GM13977 (cell line): ENCODE measurements around the gene PTPRO.

Experiments
- DNase-seq: peaks from one replicate; pipeline ENCODE4 v3.0.0; 2012; ENCODE audit warnings: low spot score
- CTCF ChIP-seq: IDR thresholded peaks from 2 replicates; pipeline ENCODE4 v1.5.1; 2012; ENCODE audit warnings: mild to moderate bottlenecking, control low read depth; ENCODE audit not compliant: insufficient read depth; ENCODE audit errors: extremely low read depth, missing control alignments
- in situ Hi-C: fragments of 300-500 bp; cut with MboI; formaldehyde crosslinking; loops from one replicate; pipeline ENCODE4 v1.12.0; 2022; ENCODE audit warnings: low sequenced_read_pairs, low pct_unique_long_range_greater_than_20kb, mixed read lengths, inconsistent platforms; ENCODE audit not compliant: unreplicated experiment

PTPRO gene

GRCh38 chr12:15364221-15365160 is 42.2 kb downstream of the PTPRO start:
- TF ChIP-seq CTCF: no peak
- no peak for DNase-seq
- in situ Hi-C loops: no loop called here

GRCh38 chr12:15368812-15369211 is 46.5 kb downstream of the PTPRO start:
- in situ Hi-C loops: no loop called here
- TF ChIP-seq CTCF: no peak

DNA sequence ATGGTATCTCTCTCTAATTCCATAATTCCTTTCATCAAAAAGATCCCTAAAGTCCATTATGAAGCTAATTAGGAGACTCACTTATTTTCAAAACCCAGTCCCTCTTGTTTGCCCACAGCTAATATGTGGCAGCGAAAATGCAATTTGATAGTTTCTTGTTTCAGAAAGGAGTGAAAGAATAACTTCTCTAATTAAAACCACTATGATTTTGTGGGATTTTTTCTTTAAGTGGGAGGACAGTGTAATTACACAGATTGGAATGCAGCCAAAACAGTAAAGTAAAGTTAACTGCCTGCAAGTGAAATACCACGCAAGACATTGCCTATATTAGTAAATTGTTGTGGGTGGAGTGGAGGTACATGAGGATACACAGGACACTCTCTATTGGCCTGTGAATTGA is 50.0 kb downstream of the PTPRO start:
- in situ Hi-C loops: no loop called here
- no peak for DNase-seq
- TF ChIP-seq CTCF: no peak

More at GRCh38 chr12:15368812-15369211, 46.5 kb downstream of the PTPRO start:
- no peak for DNase-seq

DNA sequence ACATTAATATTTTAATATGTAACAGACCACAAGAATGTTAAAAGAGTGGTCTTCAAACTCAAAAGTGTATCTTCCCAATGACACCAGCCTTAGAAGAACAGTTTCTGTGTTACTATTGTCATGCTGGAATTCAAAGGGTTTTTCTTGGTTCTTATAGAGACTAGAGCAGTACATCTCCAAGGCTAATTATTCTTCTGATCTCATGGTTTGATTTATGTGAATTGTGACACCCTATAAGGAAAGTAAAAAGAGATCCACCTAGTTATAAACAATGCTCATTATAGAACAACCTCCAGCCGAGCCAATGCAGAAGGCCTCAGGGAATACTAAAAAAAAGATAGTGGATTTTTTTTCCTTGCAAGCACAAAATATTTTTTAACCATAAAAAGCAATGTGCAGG is 65.5 kb downstream of the PTPRO start:
- DNase-seq: no peak
- in situ Hi-C loops: no loop called here
- TF ChIP-seq CTCF: no peak

DNA sequence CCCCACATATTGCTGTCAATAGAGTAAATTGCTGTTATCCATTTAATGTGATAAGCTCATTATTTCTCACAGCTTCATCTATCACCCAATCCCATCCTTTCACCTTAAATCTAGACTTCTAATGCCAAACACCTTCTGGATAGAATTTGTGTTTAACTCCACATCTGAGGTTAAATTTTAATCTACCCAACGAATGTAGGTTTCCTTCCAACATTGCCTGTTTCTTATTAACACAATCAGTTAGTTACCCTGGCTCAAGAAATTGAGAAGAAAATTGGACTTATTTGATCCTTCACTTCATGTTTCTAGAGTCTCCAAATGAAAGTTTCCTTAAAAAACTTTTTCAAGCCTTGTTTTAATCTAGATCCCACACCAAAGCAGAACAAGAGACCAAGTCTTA is 67.3 kb downstream of the PTPRO start:
- TF ChIP-seq CTCF: no peak
- no peak for DNase-seq
- in situ Hi-C loops: no loop called here

- no peak for DNase-seq
- in situ Hi-C loops: no loop called here
- no peak for TF ChIP-seq CTCF
Observed at GRCh38 chr12:15393037-15393436, 70.7 kb downstream of the PTPRO start.
